Osteoblast (primary cell): ENCODE measurements around the gene ZFHX2. TPM values are rescaled to one million over a fixed set of nuclear protein-coding genes. Genes with fewer than 3 reads are reported as not detected.

Experiments
- DNase-seq: peaks from one replicate; pipeline ENCODE4 v3.0.0; 2011; ENCODE audit warnings: low spot score, mixed read lengths; ENCODE audit not compliant: insufficient read length; ENCODE audit errors: missing footprints
- H2AFZ ChIP-seq: 2 replicates; pipeline ENCODE4 v1.6.0; 2011; ENCODE audit warnings: mild to moderate bottlenecking, low read length
- H3K27ac ChIP-seq: 2 replicates; pipeline ENCODE4 v1.5.1; 2011; ENCODE audit warnings: mild to moderate bottlenecking, low read depth, low read length, moderate library complexity
- H3K27me3 ChIP-seq: 2 replicates; pipeline ENCODE4 v1.6.0; 2012; ENCODE audit warnings: mild to moderate bottlenecking, control low read depth, inconsistent platforms, low read length, moderate library complexity; ENCODE audit not compliant: insufficient read depth
- H3K36me3 ChIP-seq: 2 replicates; pipeline ENCODE4 v1.5.1; 2011; ENCODE audit warnings: mild to moderate bottlenecking, low read length, control low read depth, moderate library complexity; ENCODE audit not compliant: insufficient read depth
- H3K4me1 ChIP-seq: 2 replicates; pipeline ENCODE4 v1.5.1; 2011; ENCODE audit warnings: mild to moderate bottlenecking, low read length, control low read depth, moderate library complexity; ENCODE audit not compliant: insufficient read depth
- H3K4me2 ChIP-seq: 2 replicates; pipeline ENCODE4 v1.6.0; 2011; ENCODE audit warnings: mild to moderate bottlenecking, low read length; ENCODE audit not compliant: insufficient read depth
- H3K4me3 ChIP-seq: fragments of 200-600 bp; sonication (generic); 3 replicates; pipeline ENCODE4 v1.5.1; 2012; ENCODE audit warnings: mild to moderate bottlenecking, low read length, inconsistent platforms; ENCODE audit not compliant: insufficient read depth
- H3K79me2 ChIP-seq: 2 replicates; pipeline ENCODE4 v1.6.0; 2012; ENCODE audit warnings: mild to moderate bottlenecking, low read length, control low read depth, inconsistent platforms; ENCODE audit not compliant: insufficient read depth
- H3K9me3 ChIP-seq: 2 replicates; pipeline ENCODE4 v1.5.1; 2011; ENCODE audit warnings: low read depth, low read length, control low read depth
- H4K20me1 ChIP-seq: 2 replicates; pipeline ENCODE4 v1.6.0; 2012; ENCODE audit warnings: mild to moderate bottlenecking, low read length, control low read depth; ENCODE audit not compliant: insufficient read depth
- total RNA-seq: library from RNA; depleted of rRNA; stranded (reverse); fragments of >200 nt; gene quantifications from 2 replicates; pipeline ENCODE4 v1.2.3, GENCODE V29; 2012
- TF ChIP-seq, protein P1 (sequence below): IDR thresholded peaks from 2 replicates; pipeline ENCODE4 v1.5.1; 2011; ENCODE audit warnings: mild to moderate bottlenecking, low read depth, low read length, moderate library complexity; ENCODE audit errors: extremely low read depth

The ZFHX2 gene
- total RNA-seq, 1 donor, result 0.72 TPM

DNA sequence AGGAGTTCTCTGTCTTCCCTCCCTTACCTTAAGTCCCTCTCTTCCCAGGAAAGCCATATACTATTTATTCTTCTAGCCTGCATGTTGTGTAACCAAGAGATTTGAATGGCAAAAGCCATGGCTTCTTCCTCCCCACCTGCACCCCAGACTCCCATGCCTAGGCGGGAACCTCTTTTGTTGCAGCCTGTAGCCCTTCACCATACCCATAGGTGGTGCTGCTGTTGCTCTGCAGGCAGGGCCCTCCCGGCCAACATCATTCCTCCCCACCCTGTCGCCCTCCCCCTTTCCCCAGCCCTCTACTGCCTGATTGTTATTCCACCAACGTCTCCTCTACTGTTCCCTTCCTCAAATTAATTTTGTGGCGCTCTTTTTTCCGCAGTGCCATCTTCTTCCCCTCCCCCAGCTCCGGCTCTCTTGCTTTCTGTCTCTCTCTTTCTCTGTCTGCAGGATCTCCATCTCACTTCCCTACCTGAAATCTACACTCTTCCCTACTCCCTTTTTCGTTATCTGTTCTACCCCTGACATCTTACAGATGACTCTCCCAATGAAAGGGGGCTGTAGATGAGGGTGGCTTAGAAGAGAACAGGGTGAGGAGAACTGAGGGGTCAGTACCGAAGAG lies 68.2 kb downstream of the ZFHX2 start:
- H3K9me3 ChIP-seq, result no peaks in the 10 kb centered on the region
- DNase-seq, result no peak

DNA sequence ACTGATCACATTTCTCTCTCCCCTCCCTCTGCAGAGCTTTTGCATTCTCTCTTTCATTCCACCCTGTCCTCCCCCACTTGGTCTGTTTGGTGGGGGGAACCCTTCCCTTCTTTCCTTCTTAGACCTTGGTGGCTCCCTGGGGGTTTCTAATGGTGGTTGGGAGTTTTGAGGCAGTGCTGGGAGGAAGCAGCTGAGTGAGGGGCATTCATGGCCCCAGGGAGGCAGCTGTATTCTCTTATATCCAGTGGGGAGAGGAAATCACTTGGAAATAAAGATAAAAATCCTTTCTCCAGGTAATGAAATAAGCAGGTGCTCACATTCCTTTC lies 68.8 kb downstream of the ZFHX2 start:
- H3K36me3 ChIP-seq, result peaks cover 20% of the 10 kb centered on the region
- H3K4me3 ChIP-seq, result no peak overlapping the region
- no peaks in the 10 kb centered on the region for H3K27me3 ChIP-seq
- no peaks in the 10 kb centered on the region for H3K79me2 ChIP-seq
- no peak overlapping the region for H2AFZ ChIP-seq
- peaks cover 19% of the 10 kb centered on the region for H4K20me1 ChIP-seq
- H3K4me1 ChIP-seq, result no peaks in the 10 kb centered on the region
- TF ChIP-seq, protein P1, sequence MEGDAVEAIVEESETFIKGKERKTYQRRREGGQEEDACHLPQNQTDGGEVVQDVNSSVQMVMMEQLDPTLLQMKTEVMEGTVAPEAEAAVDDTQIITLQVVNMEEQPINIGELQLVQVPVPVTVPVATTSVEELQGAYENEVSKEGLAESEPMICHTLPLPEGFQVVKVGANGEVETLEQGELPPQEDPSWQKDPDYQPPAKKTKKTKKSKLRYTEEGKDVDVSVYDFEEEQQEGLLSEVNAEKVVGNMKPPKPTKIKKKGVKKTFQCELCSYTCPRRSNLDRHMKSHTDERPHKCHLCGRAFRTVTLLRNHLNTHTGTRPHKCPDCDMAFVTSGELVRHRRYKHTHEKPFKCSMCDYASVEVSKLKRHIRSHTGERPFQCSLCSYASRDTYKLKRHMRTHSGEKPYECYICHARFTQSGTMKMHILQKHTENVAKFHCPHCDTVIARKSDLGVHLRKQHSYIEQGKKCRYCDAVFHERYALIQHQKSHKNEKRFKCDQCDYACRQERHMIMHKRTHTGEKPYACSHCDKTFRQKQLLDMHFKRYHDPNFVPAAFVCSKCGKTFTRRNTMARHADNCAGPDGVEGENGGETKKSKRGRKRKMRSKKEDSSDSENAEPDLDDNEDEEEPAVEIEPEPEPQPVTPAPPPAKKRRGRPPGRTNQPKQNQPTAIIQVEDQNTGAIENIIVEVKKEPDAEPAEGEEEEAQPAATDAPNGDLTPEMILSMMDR, result no peak
- no peak overlapping the region for H3K27ac ChIP-seq
- no peak overlapping the region for H3K4me2 ChIP-seq
- H3K9me3 ChIP-seq, result no peaks in the 10 kb centered on the region
- DNase-seq, result no peak

More for the DNA sequence above, 68.2 kb downstream of the ZFHX2 start:
- H4K20me1 ChIP-seq, result peaks cover 19% of the 10 kb centered on the region
- H3K79me2 ChIP-seq, result no peaks in the 10 kb centered on the region
- no peak overlapping the region for H3K27ac ChIP-seq
- no peaks in the 10 kb centered on the region for H3K4me1 ChIP-seq
- TF ChIP-seq, protein P1, result peak; percentile 43
- H3K4me3 ChIP-seq, result no peak overlapping the region
- H2AFZ ChIP-seq, result no peak overlapping the region
- peaks cover 17% of the 10 kb centered on the region for H3K36me3 ChIP-seq
- H3K4me2 ChIP-seq, result no peak overlapping the region
- H3K27me3 ChIP-seq, result no peaks in the 10 kb centered on the region

DNA sequence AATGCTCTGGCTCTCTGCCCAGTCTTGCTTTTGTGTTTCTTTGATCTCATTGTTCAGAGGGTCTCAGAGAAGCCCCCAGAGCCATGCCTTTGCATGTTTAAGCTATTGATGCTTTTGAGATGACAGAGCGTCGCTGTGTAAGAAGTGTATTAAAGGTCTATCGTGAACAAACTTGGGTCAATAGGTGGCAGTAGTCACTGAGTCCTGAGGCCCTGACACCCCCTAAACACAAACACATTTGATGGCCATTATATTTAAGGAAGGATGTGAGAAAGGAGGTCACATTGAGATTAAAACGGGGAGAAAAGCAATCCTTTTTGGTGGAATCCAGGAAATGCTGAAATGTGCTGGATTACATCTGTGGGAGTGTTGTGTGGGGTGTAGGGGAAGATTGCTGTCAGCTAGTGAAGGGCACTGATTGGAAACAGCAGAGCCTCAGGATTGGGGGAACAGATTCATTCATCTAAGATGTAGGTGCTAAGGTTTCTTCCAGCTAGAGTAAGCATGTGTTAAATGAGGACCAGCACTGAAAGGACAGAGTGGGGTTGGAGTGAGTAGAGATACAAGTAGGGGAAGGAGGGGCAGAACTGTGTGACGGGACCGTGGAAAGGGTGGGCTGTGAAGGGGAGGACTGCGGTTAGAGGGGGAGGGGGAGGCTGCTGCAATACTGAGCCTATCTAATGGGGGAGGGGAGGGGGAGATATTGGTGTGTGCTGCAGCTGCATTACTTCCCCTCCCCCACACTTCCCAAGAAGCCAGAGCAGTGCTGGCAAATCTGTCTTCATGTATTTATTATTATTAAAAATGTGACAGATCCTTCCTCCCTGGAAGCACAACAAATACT lies 69.4 kb downstream of the ZFHX2 start:
- H3K27me3 ChIP-seq, result no peaks in the 10 kb centered on the region
- no peak overlapping the region for H2AFZ ChIP-seq
- H3K4me2 ChIP-seq, result no peak overlapping the region
- H3K27ac ChIP-seq, result no peak overlapping the region
- peaks cover 26% of the 10 kb centered on the region for H3K36me3 ChIP-seq
- TF ChIP-seq, protein P1, result peak; percentile 5
- H3K79me2 ChIP-seq, result no peaks in the 10 kb centered on the region
- H3K4me3 ChIP-seq, result no peak overlapping the region
- peaks cover 19% of the 10 kb centered on the region for H4K20me1 ChIP-seq
- H3K9me3 ChIP-seq, result no peaks in the 10 kb centered on the region
- H3K4me1 ChIP-seq, result no peaks in the 10 kb centered on the region
- DNase-seq, result no peak

DNA sequence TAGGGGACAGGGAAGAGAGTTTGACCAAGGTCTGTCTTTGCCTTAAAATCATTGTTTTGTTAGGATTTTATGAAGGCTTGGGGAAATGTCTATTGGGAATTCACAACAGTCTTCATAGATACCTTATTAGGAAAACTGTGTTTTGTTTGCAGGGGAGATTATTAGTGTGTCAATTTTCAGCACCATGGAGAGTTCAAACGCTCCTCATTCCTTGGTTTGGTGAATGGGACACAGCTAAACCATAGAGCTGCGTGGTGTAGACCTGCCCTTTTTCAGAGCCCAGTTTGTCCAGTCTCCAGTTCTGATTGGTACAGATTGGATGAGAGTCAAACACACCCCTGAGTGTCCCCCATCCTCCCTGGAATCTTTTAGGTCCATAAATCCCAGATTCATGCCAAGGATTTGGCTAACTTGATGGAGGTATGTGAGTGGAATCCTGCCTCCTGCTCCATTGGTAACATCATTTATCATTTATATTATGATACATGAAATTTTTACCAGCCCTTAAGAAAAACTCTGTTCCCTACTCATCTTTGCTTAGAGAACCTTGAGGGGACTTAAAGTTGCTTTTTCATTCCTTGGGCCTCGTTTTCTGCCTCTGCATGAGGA lies 70.1 kb downstream of the ZFHX2 start:
- H3K27me3 ChIP-seq, result no peaks in the 10 kb centered on the region
- H2AFZ ChIP-seq, result no peak overlapping the region
- no peak overlapping the region for H3K4me3 ChIP-seq
- DNase-seq, result no peak
- peaks cover 19% of the 10 kb centered on the region for H4K20me1 ChIP-seq
- H3K9me3 ChIP-seq, result no peaks in the 10 kb centered on the region
- peaks cover 32% of the 10 kb centered on the region for H3K36me3 ChIP-seq
- no peaks in the 10 kb centered on the region for H3K79me2 ChIP-seq
- H3K4me2 ChIP-seq, result no peak overlapping the region
- TF ChIP-seq, protein P1, result no peak
- H3K27ac ChIP-seq, result no peak overlapping the region
- no peaks in the 10 kb centered on the region for H3K4me1 ChIP-seq
